ENCODE results near the gene IRF5.
"Not testable (repeated sequence)": the region's sequence is repeated elsewhere in the genome, so short reads cannot be mapped to it uniquely, and the experiment has no call there.

IRF5 gene

DNA sequence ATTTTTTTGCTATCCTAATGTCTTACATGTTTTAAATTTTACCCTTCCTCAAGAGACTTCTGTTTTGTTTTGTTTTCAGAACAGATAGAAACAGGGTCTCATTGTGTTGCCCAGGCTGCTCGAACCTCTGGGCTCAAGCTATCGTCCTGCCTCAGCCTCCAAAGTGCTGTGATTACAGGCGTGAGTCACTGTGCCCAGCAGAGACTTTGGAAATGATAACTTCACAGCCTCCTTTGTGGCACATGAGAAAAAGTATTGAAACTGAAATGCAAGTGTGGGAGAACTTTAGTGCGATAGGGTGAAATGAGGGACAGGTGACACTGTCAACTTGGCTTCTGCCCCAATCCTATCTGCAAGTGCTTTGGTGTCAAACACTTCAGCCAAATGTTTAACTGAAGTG, 21.6 kb downstream of the IRF5 start:
- DNase-seq (ENCODE audit: low read depth in 2 of 2): no peak

DNA sequence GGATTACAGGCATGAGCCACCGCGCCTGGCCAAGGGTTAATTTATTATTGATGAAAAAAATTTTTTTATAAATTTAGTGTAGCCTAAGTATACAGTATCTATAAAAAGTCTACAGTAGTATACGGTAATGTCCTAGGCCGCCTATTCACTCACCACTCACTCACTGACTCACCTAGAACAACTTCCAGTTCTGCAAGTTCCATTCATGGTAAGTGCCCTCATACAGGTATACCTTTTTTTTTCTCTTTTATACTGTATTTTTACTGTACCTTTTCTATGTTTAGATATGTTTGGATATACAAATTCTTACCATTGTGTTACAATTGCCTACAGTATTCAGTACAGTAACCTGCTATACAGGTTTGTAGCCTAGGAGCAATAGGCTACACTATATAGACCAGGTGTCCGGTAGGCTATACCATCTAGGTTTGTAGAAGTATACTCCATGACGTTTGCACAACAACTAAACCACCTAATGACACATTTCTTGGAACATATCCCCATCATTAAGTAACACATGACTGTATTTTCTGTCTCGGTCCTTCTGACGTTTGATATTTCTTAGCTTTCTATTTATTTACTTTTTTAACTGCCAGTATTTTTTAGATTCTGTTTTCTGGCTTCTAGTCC, 23.4 kb downstream of the IRF5 start:
- no peak for DNase-seq (ENCODE audit: low read depth in 2 of 2)

DNA sequence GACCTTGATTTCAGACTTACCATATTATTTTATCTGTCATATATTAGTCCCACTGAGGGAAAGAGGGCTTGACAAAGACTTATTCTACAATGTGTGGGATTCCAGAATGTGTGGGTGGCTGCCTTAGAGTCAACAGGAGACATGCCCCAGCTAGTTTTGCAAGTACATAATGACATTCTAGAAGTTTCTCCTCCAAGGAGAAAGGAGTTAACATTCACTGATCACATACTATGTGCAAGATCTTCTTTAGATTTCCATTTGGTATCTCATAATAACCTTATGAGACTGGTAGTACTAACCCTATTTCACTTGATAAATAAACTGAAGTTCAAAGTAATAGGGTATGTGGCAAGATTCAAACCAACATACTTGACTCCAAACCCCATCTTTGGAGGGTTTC, 25.2 kb downstream of the IRF5 start:
- DNase-seq (ENCODE audit: low read depth in 2 of 2): no peak

DNA sequence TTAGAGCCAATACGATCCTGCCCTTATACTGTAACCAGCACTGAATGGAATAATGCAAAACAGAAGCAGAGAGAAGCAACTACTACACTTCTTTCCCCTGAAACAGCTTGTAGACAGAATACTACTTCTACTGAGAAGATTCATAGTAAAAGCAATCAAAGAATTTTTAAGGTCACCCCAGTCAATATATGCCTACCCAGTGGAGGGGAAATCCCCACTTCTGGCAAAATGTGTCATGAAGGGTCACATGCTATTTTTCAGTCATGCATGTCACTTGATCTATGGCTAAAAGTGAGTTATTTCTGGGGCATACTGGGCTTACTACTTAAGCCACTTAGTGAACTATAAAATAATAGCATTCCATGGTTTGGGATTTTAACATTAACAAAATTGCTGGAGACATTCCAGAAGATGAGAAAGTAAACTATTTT, 25.6 kb downstream of the IRF5 start:
- no peak for DNase-seq (ENCODE audit: low read depth in 2 of 2)

DNA sequence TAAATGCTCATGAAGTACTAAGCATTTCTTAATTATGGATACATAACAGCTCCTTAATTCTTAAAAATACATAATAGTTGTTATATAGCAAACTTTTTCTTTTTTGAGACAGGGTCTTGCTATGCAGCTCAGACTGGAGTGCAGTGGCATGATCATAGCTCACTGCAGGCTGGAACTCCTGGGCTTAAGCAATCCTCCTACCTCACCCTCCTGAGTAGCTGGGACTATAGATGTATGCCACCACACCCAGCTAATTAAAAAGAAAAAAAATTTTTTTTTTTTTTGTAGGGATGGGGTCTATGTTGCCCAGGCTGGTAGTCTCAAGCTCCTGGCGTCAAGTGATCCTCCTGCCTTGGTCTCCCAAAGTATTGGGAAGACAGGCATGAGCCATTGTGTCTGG, 30.9 kb downstream of the IRF5 start:
- no peak for DNase-seq (ENCODE audit: low read depth in 2 of 2)

DNA sequence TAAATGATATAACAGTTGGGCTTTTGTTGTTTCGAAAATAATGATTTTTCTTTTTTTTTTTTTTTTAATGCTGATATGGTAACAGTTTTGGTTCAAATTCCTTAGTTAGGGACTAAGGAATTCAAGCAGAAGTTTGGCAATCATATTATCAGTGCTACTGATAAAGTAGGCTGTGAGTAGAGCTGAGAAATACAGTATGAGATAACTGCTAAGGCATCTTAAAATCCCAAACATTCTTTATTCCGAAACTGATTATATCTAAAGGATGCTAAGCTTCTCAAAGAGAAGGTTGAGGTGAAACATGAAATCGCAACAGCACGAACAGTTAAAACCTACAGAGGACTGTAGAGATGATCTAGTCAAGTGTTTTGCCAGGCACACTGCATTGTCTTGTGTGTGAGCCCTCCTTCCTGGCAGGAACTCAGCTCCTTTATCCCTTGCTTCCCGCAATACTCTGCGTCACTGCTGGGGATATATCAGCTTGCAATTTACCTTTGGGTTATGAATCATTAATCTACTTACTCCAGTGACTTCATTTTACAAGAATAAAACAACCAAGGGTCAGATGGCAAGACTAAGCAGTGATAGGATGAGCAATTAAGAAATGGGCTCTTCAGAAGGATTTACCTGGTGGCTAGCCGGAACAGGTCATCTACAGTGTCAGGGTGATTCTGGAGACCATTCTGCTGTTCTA, 36.7 kb downstream of the IRF5 start:
- no peak for DNase-seq (ENCODE audit: low read depth in 2 of 2)

DNA sequence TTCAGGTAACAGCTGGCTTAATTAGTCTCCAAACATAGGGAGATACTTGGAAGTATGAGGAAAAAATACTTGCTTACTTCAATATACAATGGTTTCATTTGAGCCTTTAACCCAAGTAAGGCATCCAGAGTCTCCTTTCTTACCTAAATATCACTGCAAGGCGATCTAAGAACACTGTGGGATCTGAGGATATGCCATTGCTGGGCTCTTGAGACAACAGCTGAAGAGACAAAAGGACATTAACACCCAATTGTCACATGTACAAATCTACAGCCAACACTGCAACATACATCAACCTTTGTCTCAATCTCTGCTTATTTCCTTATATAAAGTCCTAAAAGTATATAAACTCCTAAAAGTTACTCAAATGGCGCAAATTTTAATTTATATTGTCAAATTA, 44.4 kb downstream of the IRF5 start:
- DNase-seq (ENCODE audit: low read depth in 2 of 2): no peak

DNA sequence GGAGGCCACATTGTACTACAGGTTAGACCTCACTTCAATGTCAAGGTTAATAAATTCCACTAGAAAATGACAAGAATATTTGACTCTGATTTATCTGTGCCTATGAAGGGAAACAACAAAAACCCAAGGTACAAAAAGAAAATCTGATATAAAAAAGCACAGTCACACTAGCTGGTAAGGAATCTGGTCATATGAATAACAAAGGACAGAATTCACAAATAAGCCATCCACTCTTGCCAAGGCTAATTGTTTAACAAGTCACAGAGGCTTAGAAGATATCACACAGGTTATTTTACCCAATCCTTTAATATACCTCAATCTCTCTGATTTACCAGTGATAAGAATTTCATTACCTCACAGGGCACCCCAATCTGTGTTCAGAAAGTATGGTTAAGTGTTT, 47.9 kb downstream of the IRF5 start:
- DNase-seq (ENCODE audit: low read depth in 2 of 2): no peak

DNA sequence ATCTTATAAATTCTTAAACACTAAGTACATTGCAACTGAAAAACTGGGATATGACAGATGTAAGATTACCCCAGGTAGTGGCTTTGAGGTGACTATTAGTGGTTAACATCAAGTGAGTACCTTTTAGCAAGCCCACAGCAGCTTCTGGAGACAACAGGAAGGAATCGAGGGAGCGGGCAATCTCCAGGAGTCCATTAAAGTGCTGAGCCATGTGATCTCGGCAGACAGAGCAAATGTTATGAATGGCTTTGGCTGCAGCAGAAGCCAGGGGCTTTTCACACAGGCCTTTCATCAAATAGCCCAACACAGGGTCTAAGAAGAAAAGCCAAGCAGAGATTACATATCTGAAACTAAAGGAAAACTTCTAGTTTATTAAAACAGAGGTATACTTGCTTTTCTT, 48.9 kb downstream of the IRF5 start:
- DNase-seq (ENCODE audit: low read depth in 2 of 2): no peak

DNA sequence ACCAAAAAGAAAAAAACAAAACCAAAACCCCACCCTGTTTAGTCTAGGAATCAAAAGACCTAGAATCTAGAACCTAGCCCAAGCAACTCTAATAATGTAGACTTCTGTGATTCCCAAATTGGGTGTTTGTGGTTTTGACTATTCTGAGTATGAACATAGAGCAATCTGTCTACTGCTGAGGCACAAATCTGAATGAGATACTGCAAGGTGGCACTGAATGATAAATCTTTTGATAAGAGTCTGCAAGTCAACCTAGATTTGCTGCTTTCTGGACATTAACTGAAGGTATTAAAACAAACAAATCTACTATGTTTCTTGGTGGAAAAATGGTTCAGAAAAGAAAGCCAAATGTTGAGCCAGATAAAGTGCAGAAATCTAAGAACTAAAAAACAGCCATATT, 50.6 kb downstream of the IRF5 start:
- no peak for DNase-seq (ENCODE audit: low read depth in 2 of 2)

DNA sequence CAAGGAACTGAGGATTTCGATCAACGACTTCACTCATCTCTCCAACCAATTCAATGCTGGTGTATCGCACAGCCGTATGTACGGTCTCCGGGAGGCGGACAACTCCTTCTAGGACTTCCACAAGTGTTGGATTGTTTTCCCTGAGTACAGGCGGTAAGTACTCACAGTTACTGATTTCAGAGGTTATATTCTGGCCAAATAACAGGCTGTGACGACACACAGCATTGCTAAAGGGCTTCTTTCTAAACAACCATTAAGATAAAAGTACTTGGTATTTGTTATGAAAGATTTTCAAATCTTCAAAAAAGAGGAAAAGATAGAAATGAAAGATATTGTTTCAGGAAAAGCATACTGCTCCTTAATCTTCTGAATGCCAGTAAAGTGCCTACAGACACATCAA, 52.2 kb downstream of the IRF5 start:
- DNase-seq (ENCODE audit: low read depth in 2 of 2): no peak

DNA sequence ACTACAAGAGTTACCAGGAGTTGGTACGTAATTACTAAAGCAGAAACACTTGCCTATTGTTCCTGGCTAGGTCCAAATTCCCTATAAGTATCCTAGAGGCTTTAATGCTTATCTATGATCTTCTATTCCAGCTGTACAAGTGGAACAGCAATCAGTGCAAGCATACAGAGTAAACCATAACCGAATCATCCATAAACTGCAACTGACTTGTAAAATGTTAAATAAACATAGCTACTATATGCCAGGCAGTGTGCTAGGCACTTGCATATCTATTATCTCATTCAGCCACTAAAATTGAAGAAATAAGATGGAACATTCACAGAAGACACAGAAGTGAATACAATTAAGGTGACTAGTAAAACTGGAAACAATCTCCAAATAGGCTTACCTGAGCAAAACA, 55.7 kb downstream of the IRF5 start:
- no peak for DNase-seq (ENCODE audit: low read depth in 2 of 2)

DNA sequence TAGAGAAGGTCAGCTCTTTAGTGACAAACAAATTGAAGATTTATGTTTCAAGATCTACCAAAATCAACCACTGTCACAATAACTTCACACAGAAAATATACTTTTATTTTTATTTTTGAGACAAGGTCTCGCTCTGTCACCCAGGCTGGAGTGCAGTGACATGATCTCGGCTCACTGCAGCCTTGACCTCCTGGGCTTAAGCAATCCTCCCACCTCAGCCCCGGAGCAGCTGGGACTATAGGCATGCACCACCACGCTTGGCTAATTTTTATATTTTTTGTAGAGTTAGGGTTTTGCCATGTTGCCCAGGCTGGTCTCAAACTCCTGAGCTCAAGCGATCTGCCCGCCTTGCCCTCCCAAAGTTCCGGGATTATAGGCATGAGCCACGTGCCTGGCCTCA, 56.8 kb downstream of the IRF5 start:
- not testable (repeated sequence) for DNase-seq (ENCODE audit: low read depth in 2 of 2)

DNA sequence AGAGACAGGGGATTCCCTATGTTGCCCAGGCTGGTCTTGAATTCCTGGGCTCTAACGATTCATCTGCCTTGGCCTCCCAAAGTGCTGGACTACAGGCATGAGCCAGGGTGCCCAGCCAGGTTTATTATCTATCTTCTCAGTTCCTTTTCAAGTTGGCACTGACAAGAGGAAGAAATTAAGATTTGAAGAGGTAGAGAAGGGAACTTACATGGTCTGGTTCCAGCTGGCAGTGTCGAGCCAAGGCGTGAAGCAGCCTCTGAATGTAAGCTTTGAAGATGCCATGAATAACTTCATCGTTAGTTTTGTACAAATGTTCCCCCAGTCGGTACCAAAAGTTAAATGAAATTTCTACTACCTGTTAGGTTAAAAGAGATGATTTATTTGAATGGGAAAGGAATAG, 59.5 kb downstream of the IRF5 start:
- DNase-seq (ENCODE audit: low read depth in 2 of 2): no peak
